Heart right ventricle (tissue), 16 donors: ENCODE data around the gene SOS2. TPM values are rescaled to one million over a fixed set of nuclear protein-coding genes. Genes with fewer than 3 reads are reported as not detected.

Source experiments
- ATAC-seq, 8 donors: fragments of 200-7000 bp; cut with Tn5 transposase; one replicate each; pipeline ENCODE4 v1.9.1; 2020; ENCODE audit warnings: mild to moderate bottlenecking in 8 of 8, moderate library complexity in 8 of 8, moderate number of reproducible peaks in 1 of 8
- DNase-seq, 2 donors: peaks; one replicate each; pipeline ENCODE4 v3.0.0-alpha.2; 2020
- H3K27ac ChIP-seq, 10 donors: fragments of 200-600 bp; sonication (generic) in 2 of 10; one replicate each; pipeline versions ENCODE4 v1.5.0 to v1.8.0; 2020 to 2022; ENCODE audit warnings: mild to moderate bottlenecking in 3 of 10
- H3K27me3 ChIP-seq, 7 donors: fragments of 200-600 bp; one replicate each; pipeline ENCODE4 v1.8.0; 2021 to 2022; ENCODE audit warnings: mild to moderate bottlenecking in 2 of 7
- H3K36me3 ChIP-seq, 9 donors: fragments of 200-600 bp; sonication (generic) in 1 of 9; one replicate each; pipeline versions ENCODE4 v1.5.0 to v1.8.0; 2020 to 2022; ENCODE audit warnings: mild to moderate bottlenecking in 2 of 9
- H3K4me1 ChIP-seq, 9 donors: fragments of 200-600 bp; sonication (generic) in 1 of 9; one replicate each; pipeline versions ENCODE4 v1.5.0 to v1.8.0; 2020 to 2022; ENCODE audit warnings: mild to moderate bottlenecking in 4 of 9
- H3K4me3 ChIP-seq, 10 donors: fragments of 200-600 bp; sonication (generic) in 2 of 10; one replicate each; pipeline versions ENCODE4 v1.5.0 to v1.8.0; 2020 to 2022; ENCODE audit warnings: mild to moderate bottlenecking in 7 of 10, moderate library complexity in 2 of 10
- H3K9me3 ChIP-seq, 11 donors: fragments of 200-600 bp in 10 of 11; sonication (generic) in 2 of 11; one replicate each; pipeline versions ENCODE4 v1.5.0 to v1.8.0; 2013 to 2022; ENCODE audit warnings: mild to moderate bottlenecking in 2 of 11, control low read depth in 1 of 11, moderate library complexity in 1 of 11
- WGBS, 2 donors: extraction: QIAGEN DNeasy Blood & Tissue Kit; methylation state at CpG; one replicate each; pipeline ENCODE4 v1.1.7; 2013; ENCODE audit warnings: inconsistent platforms in 1 of 2; 5-methylcytosine and 5-hydroxymethylcytosine counted together
- intact Hi-C, 10 donors: fragments of 100-400 bp; cut with DNase I; formaldehyde crosslinking; loops; one replicate each; pipeline versions ENCODE4 v1.11.1 to v1.14.2; 2022
- polyA plus RNA-seq, 2 donors: library from polyadenylated mRNA; stranded (reverse); fragments of 200-250 nt; gene quantifications; one replicate each; pipeline ENCODE4 v1.2.3, GENCODE V29; 2013
- total RNA-seq, 10 donors: library from RNA; stranded (reverse); fragmentation: NEBNext Ultra II Directional in 3 of 10; extraction: Animal tissue kit (Norgen Biotek cat#: 25700) in 3 of 10; gene quantifications; one replicate each; pipeline versions ENCODE4 v1.2.1 to v1.2.4, GENCODE V29; 2021 to 2023
- TF ChIP-seq, protein P1 (sequence below), 9 donors: fragments of 200-600 bp; sonication (generic) in 2 of 9; IDR thresholded peaks; one replicate each; pipeline versions ENCODE4 v1.5.0 to v1.8.0; 2021 to 2022; ENCODE audit warnings: antibody characterized with exemption in 9 of 9, mild to moderate bottlenecking in 5 of 9, moderate library complexity in 1 of 9
- donor health status: Arrhythmogenic right ventricular cardiomyopathy.
- donor health status: ischemic (EF 13 %, LVEDD 7.1; RV severe dilation, severe dysfunction).
- donor health status: healthy with polysubstance abuse.
- donor health status: DM: no; HTN: yes; CAD: no.
- donor health status: DM: no; HTN: no; CAD: no.
- donor health status: ischemic (EF 25% LVEDD 6.9; RV normal size, moderate dysfunction).
- donor health status: ischemic (EF 25% LVEDD 5.7; RV mildly dilated, moderate dysfunction).
- donor health status: healthy.
- donor health status: DM: yes; HTN: yes; CAD: no.
- donor health status: Ischemic cardiomyopathy.
- donor health status: ischemic (EF 35%, LVEDD 5.7; RV mildly dilated, moderate dysfunction).
- donor health status: nonischemic (EF 11% LVEDD 7.7; RV severe dilation, severe dysfunction).
- donor health status: DM: yes; HTN: yes; CAD: no.
- donor health status: PGD.
- donor health status: ischemic (EF 29% LVEDD 5.4; RV normal size, mild dysfunction).
- donor health status: nonischemic (EF 23%, LVEDD 6.1; RV moderate dilation, normal function).

SOS2 gene
- total and polyA plus RNA-seq, 12 donors: 10.1 to 40.0 (median 32.3) TPM

GRCh38 chr14:50086321-50086711 lies 145.1 kb downstream of the SOS2 start:
- intact Hi-C loops: no loop called here
- Histone ChIP-seq H3K4me1 (peaks cover 0 to 32% (median 0%) of the 10 kb centered on the region in 9 donors), H3K27me3 (no peaks in the 10 kb centered on the region), H3K27ac (peak overlapping the region in 1 of 10 donors; percentile 76), H3K4me3 (no peak overlapping the region), H3K9me3 (no peaks in the 10 kb centered on the region), H3K36me3 (peaks cover 0 to 6% (median 0%) of the 10 kb centered on the region in 9 donors)
- TF ChIP-seq, protein P1, sequence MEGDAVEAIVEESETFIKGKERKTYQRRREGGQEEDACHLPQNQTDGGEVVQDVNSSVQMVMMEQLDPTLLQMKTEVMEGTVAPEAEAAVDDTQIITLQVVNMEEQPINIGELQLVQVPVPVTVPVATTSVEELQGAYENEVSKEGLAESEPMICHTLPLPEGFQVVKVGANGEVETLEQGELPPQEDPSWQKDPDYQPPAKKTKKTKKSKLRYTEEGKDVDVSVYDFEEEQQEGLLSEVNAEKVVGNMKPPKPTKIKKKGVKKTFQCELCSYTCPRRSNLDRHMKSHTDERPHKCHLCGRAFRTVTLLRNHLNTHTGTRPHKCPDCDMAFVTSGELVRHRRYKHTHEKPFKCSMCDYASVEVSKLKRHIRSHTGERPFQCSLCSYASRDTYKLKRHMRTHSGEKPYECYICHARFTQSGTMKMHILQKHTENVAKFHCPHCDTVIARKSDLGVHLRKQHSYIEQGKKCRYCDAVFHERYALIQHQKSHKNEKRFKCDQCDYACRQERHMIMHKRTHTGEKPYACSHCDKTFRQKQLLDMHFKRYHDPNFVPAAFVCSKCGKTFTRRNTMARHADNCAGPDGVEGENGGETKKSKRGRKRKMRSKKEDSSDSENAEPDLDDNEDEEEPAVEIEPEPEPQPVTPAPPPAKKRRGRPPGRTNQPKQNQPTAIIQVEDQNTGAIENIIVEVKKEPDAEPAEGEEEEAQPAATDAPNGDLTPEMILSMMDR (IDR thresholded peaks at IDR 0.05): no peak
- no peak for ATAC-seq
- no peak for DNase-seq
- 86 to 89% methylated on average over 2 of the region's 2 CpGs for WGBS, 2 donors

DNA sequence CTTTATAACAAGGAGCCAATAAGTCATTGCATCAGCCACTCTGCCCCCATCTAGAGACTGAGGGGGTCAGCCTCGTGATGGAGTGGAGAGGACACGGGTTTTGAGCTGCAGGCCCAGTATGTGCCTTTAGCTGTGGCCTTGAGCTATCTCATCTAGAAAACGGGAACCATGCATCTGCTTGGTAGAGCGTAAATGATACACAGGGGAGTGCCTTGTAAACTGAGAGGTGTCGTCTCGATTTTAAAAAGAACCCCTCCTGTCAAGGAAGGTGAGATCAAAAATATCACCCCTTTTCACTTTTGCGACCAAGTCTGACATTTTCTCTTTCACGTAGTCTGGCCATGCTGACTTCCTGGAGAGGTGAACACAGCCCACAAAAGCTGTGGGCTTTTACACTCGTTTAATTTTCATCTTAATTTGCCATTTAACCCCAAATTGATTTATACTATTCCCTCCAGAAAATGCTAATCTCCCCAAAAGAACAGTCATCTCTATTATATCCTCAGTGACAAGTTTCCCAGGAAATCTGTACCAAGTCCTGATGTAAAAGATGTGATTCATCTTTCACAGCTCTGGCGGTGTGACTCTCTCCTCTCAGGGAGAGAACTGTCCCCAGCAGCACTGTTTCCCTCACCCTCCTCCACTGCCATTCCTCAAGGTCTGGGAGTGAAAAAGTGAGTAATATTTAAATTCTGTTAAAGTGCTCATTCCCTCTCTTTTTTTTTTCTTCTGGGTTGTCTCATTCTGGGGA lies 145.6 kb downstream of the SOS2 start:
- Histone ChIP-seq H3K9me3 (no peaks in the 10 kb centered on the region), H3K27me3 (no peaks in the 10 kb centered on the region), H3K4me3 (no peak overlapping the region), H3K36me3 (peaks cover 0 to 6% (median 0%) of the 10 kb centered on the region in 9 donors), H3K27ac (peak overlapping the region in 1 of 10 donors; percentile 76), H3K4me1 (peaks cover 0 to 32% (median 0%) of the 10 kb centered on the region in 9 donors)
- intact Hi-C loops: no loop called here
- TF ChIP-seq, protein P1 (IDR thresholded peaks at IDR 0.05): no peak
- ATAC-seq (no peak), DNase-seq (no peak)
- WGBS, 2 donors: 85 to 88% methylated on average over 10 of the region's 10 CpGs

- 95 to 98% methylated on average over 3 of the region's 3 CpGs for WGBS, 2 donors
- ATAC-seq (no peak), DNase-seq (no peak)
- Histone ChIP-seq H3K4me1 (peaks cover 0 to 32% (median 0%) of the 10 kb centered on the region in 9 donors), H3K9me3 (no peaks in the 10 kb centered on the region), H3K27ac (no peak overlapping the region), H3K36me3 (peaks cover 0 to 6% (median 0%) of the 10 kb centered on the region in 9 donors), H3K27me3 (no peaks in the 10 kb centered on the region), H3K4me3 (no peak overlapping the region)
- intact Hi-C loops: no loop called here
- TF ChIP-seq, protein P1 (IDR thresholded peaks at IDR 0.05): no peak
Observed at GRCh38 chr14:50084666-50085065, 146.7 kb downstream of the SOS2 start.

DNA sequence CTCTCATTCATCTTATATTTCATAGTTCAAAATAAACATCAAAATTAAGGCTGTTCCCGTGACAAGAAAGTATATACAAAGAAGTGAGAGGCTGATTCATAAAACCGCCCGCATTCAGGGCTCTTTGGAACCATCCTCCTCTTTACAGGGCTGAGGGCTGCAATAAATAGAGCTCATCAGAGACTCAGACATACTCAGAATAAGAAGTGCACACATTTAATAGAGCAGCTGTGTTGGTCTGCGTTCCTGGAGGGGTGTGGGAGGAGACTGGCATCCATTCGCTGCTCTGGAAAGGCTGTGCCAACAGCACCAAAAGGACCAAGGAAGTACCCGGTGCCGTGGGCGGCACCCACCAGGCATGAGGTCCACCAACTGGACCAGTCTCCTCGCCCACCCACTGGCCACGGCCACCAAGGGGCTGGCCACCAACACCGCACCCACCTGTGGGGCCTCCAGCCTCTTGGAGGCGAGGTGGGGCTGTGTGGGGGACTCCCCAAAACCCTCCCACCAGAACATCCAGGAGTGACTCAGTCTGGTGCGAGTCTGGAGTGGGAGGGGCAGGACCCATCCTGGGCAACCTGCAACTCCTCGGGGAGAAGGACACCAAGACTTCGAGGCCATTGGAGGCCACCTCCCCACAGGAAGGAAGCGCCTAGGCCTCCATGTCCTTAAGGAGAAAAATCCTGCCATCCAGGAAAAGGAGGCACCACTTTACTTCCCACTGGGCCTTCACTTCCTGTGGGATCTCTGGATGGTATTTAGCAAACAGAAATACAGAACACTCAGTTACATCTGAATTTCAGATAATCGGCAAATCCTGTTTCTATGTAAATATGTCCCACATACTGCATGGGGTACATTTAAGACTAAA lies 147.7 kb downstream of the SOS2 start:
- Histone ChIP-seq H3K9me3 (no peaks in the 10 kb centered on the region), H3K4me3 (no peak overlapping the region), H3K27me3 (no peaks in the 10 kb centered on the region), H3K4me1 (peaks cover 0 to 32% (median 0%) of the 10 kb centered on the region in 9 donors), H3K36me3 (no peaks in the 10 kb centered on the region), H3K27ac (peak overlapping the region in 1 of 10 donors; percentile 92)
- intact Hi-C loops: no loop called here
- WGBS, 2 donors: 84 to 93% methylated on average over 17 of the region's 17 CpGs
- DNase-seq (no peak), ATAC-seq (no peak)
- TF ChIP-seq, protein P1 (IDR thresholded peaks at IDR 0.05): no peak
